ENCODE data around the gene EMID1. TPM values are rescaled to one million over a fixed set of nuclear protein-coding genes. Genes with fewer than 3 reads are reported as not detected.

EMID1 gene
- total and polyA plus RNA-seq, 4 donors, result 4.9 to 30.2 (median 8.4) TPM

- no peaks in the 10 kb centered on the region for H3K9me3 ChIP-seq (ENCODE audit: control insufficient read depth in 4 of 4, insufficient read depth in 3 of 4, low read length in 3 of 4)
- peaks cover 4 to 28% (median 16%) of the 10 kb centered on the region in 4 donors for H3K36me3 ChIP-seq (ENCODE audit: control insufficient read depth in 4 of 4, insufficient read depth in 4 of 4, low read length in 4 of 4)
- peaks cover 7 to 28% (median 14%) of the 10 kb centered on the region in 5 donors for H3K4me1 ChIP-seq (ENCODE audit: control insufficient read depth in 5 of 5, insufficient read depth in 5 of 5, low read length in 5 of 5)
- WGBS, 2 donors, result 93 to 95% methylated on average over 7 of the region's 7 CpGs
- no peak for TF ChIP-seq CTCF (IDR thresholded peaks at IDR 0.05; ENCODE audit: control extremely low read depth, extremely low read depth)
- no peak overlapping the region for H3K4me3 ChIP-seq
- no peak overlapping the region for H3K9ac ChIP-seq (ENCODE audit: insufficient read depth in 1 of 2, low read length in 2 of 2)
- no peaks in the 10 kb centered on the region for H3K27me3 ChIP-seq (ENCODE audit: control insufficient read depth in 3 of 3, insufficient read depth in 3 of 3, low read length in 2 of 3)
- no peak overlapping the region for H3K27ac ChIP-seq (ENCODE audit: low read depth in 1 of 2, low read length in 1 of 2)
- ATAC-seq (ENCODE audit: insufficient read depth, low FRiP score), result no peak
- no peak for DNase-seq
These were observed 59.6 kb downstream of the EMID1 start for GRCh38 chr22:29265305-29265704.

GRCh38 chr22:29265929-29266328, 60.2 kb downstream of the EMID1 start:
- Histone ChIP-seq H3K4me3 (no peak overlapping the region), H3K27me3 (ENCODE audit: control insufficient read depth in 3 of 3, insufficient read depth in 3 of 3, low read length in 2 of 3) (no peaks in the 10 kb centered on the region), H3K9me3 (ENCODE audit: control insufficient read depth in 4 of 4, insufficient read depth in 3 of 4, low read length in 3 of 4) (no peaks in the 10 kb centered on the region), H3K4me1 (ENCODE audit: control insufficient read depth in 5 of 5, insufficient read depth in 5 of 5, low read length in 5 of 5) (peaks cover 12 to 34% (median 20%) of the 10 kb centered on the region in 5 donors), H3K9ac (ENCODE audit: insufficient read depth in 1 of 2, low read length in 2 of 2) (no peak overlapping the region), H3K36me3 (ENCODE audit: control insufficient read depth in 4 of 4, insufficient read depth in 4 of 4, low read length in 4 of 4) (peaks cover 4 to 29% (median 16%) of the 10 kb centered on the region in 4 donors), H3K27ac (ENCODE audit: low read depth in 1 of 2, low read length in 1 of 2) (peak overlapping the region in 1 of 2 donors; percentile 5)
- ATAC-seq (ENCODE audit: insufficient read depth, low FRiP score) (no peak), DNase-seq (no peak)
- TF ChIP-seq CTCF (IDR thresholded peaks at IDR 0.05; ENCODE audit: control extremely low read depth, extremely low read depth), result no peak
- WGBS, 2 donors, result 62 to 84% methylated on average over 4 of the region's 4 CpGs

- Histone ChIP-seq H3K9me3 (ENCODE audit: control insufficient read depth in 4 of 4, insufficient read depth in 3 of 4, low read length in 3 of 4) (no peaks in the 10 kb centered on the region), H3K4me1 (ENCODE audit: control insufficient read depth in 5 of 5, insufficient read depth in 5 of 5, low read length in 5 of 5) (peaks cover 12 to 43% (median 21%) of the 10 kb centered on the region in 5 donors), H3K36me3 (ENCODE audit: control insufficient read depth in 4 of 4, insufficient read depth in 4 of 4, low read length in 4 of 4) (peaks cover 4 to 29% (median 14%) of the 10 kb centered on the region in 4 donors), H3K4me3 (peak overlapping the region; percentile 89), H3K27ac (ENCODE audit: low read depth in 1 of 2, low read length in 1 of 2) (peak overlapping the region; percentile 96 to 97), H3K27me3 (ENCODE audit: control insufficient read depth in 3 of 3, insufficient read depth in 3 of 3, low read length in 2 of 3) (no peaks in the 10 kb centered on the region), H3K9ac (ENCODE audit: insufficient read depth in 1 of 2, low read length in 2 of 2) (peak overlapping the region; percentile 52 to 83)
- WGBS, 2 donors, result 23 to 25% methylated on average over 13 of the region's 13 CpGs
- ATAC-seq (ENCODE audit: insufficient read depth, low FRiP score), result no peak
- DNase-seq, result no peak
- no peak for TF ChIP-seq CTCF (IDR thresholded peaks at IDR 0.05; ENCODE audit: control extremely low read depth, extremely low read depth)
These were observed 61.1 kb downstream of the EMID1 start for GRCh38 chr22:29266564-29267461.
